SK-N-SH (cell line): ENCODE data around the gene ALB. TPM values are rescaled to one million over a fixed set of nuclear protein-coding genes. Genes with fewer than 3 reads are reported as not detected.

Source experiments
- CTCF ChIA-PET: fragments of 300-600, 350-600 bp; formaldehyde crosslinking; extraction: SDS; loops from one replicate; lab custom pipeline; 2021; lab: Yijun Ruan, JAX
- POLR2A ChIA-PET: fragments of 350-600 bp; sonication (Branson Sonifier 250); formaldehyde crosslinking; extraction: SDS; loops from one replicate; lab custom pipeline; 2020; ENCODE audit warnings: antibody characterized with exemption, inconsistent platforms; lab: Yijun Ruan, JAX
- DNase-seq: peaks from one replicate; pipeline ENCODE4 v3.0.0; 2012
- H2AFZ ChIP-seq: fragments of 200-600 bp; sonication (generic); 2 replicates; pipeline ENCODE4 v1.8.1; 2016; ENCODE audit warnings: antibody characterized with exemption, mild to moderate bottlenecking, low read depth
- H3F3A ChIP-seq: fragments of 200-600 bp; sonication (generic); replicated peaks from 2 replicates; pipeline ENCODE3; 2016; ENCODE audit warnings: antibody characterized with exemption, mild to moderate bottlenecking; ENCODE audit not compliant: insufficient read depth
- H3K27ac ChIP-seq, 2 experiments: fragments of 200-500 bp in 1 of 2; fragments of 200-600 bp in 1 of 2; sonication (Bioruptor generic) in 1 of 2; sonication (generic), shearing (Covaris generic) in 1 of 2; 2 replicates each; pipeline versions ENCODE4 v1.5.1 to v1.6.1; 2014 to 2016; ENCODE audit warnings: low read depth in 2 of 2, inconsistent platforms in 1 of 2, low read length in 1 of 2, mild to moderate bottlenecking in 1 of 2, mixed read lengths in 1 of 2
- H3K27me3 ChIP-seq: fragments of 200-600 bp; sonication (generic), shearing (Covaris generic); 2 replicates; pipeline ENCODE4 v1.6.1; 2016; ENCODE audit warnings: mixed run types; ENCODE audit not compliant: insufficient read depth
- H3K36me3 ChIP-seq, 2 experiments: fragments of 200-500 bp in 1 of 2; fragments of 200-600 bp in 1 of 2; sonication (Bioruptor generic) in 1 of 2; sonication (generic) in 1 of 2; replicated peaks in 1 of 2; 2 replicates each; pipeline versions ENCODE3 to v1.5.1; 2014 to 2016; ENCODE audit warnings: low read length in 1 of 2, mild to moderate bottlenecking in 1 of 2; ENCODE audit not compliant: insufficient read depth in 2 of 2, control insufficient read depth in 1 of 2
- H3K4me1 ChIP-seq, 2 experiments: fragments of 200-500 bp in 1 of 2; fragments of 200-600 bp in 1 of 2; sonication (Bioruptor generic) in 1 of 2; sonication (generic), shearing (Covaris generic) in 1 of 2; 2 replicates each; pipeline versions ENCODE4 v1.5.1 to v1.6.1; 2014 to 2016; ENCODE audit warnings: low read depth in 1 of 2, low read length in 1 of 2, mixed run types in 1 of 2; ENCODE audit not compliant: insufficient read depth in 2 of 2, control insufficient read depth in 1 of 2
- H3K4me2 ChIP-seq: fragments of 200-600 bp; sonication (generic), shearing (Covaris generic); 2 replicates; pipeline ENCODE4 v1.6.1; 2017; ENCODE audit warnings: mixed run types
- H3K4me3 ChIP-seq, 2 experiments: fragments of 200-500 bp in 1 of 2; fragments of 200-600 bp in 1 of 2; sonication (Bioruptor generic) in 1 of 2; sonication (generic), shearing (Covaris generic) in 1 of 2; 2 replicates each; pipeline versions ENCODE4 v1.5.1 to v1.8.1; 2014 to 2016; ENCODE audit warnings: low read depth in 2 of 2, inconsistent platforms in 1 of 2, low read length in 1 of 2, mild to moderate bottlenecking in 1 of 2, mixed read lengths in 1 of 2, moderate library complexity in 1 of 2
- H3K79me2 ChIP-seq: fragments of 200-600 bp; sonication (generic); 2 replicates; pipeline ENCODE4 v1.8.1; 2017; ENCODE audit warnings: mild to moderate bottlenecking; ENCODE audit not compliant: insufficient read depth
- H3K9ac ChIP-seq: fragments of 200-600 bp; sonication (generic); 2 replicates; pipeline ENCODE4 v1.6.1; 2017; ENCODE audit warnings: mixed run types
- H3K9me2 ChIP-seq: fragments of 200-600 bp; sonication (generic); 2 replicates; pipeline ENCODE4 v1.6.1; 2017; ENCODE audit warnings: mixed run types
- H3K9me3 ChIP-seq: fragments of 200-600 bp; sonication (generic); 2 replicates; pipeline ENCODE4 v1.6.1; 2017; ENCODE audit warnings: mixed run types, mild to moderate bottlenecking, moderate library complexity
- H4K20me1 ChIP-seq: fragments of 200-600 bp; sonication (generic); 2 replicates; pipeline ENCODE4 v1.6.1; 2017; ENCODE audit warnings: mild to moderate bottlenecking, mixed run types; ENCODE audit not compliant: insufficient read depth
- ELF1 ChIP-seq: IDR thresholded peaks from 2 replicates; pipeline ENCODE4 v1.4.0; 2012
- EZH2phosphoT487 ChIP-seq: fragments of 200-600 bp; sonication (generic); IDR thresholded peaks from 2 replicates; pipeline ENCODE4 v1.6.1; 2017; ENCODE audit warnings: low read depth, mixed run types, mild to moderate bottlenecking, antibody characterized with exemption, moderate library complexity, borderline replicate concordance
- FOSL2 ChIP-seq: IDR thresholded peaks from 2 replicates; pipeline ENCODE4 v1.4.0; 2012; ENCODE audit warnings: low read depth, mild to moderate bottlenecking, moderate library complexity, borderline replicate concordance
- FOXM1 ChIP-seq: IDR thresholded peaks from 2 replicates; pipeline ENCODE4 v1.4.0; 2012; ENCODE audit warnings: low read depth, mild to moderate bottlenecking
- GABPA ChIP-seq: IDR thresholded peaks from 2 replicates; pipeline ENCODE4 v1.4.0; 2012; ENCODE audit warnings: low read depth, mild to moderate bottlenecking
- MXI1 ChIP-seq: IDR thresholded peaks from 2 replicates; pipeline ENCODE4 v1.6.1; 2012; ENCODE audit warnings: mild to moderate bottlenecking, low read depth, low read length, improper control_type of control experiment
- POLR2AphosphoS5 ChIP-seq: IDR thresholded peaks from 2 replicates; pipeline ENCODE4 v1.6.1; 2012; ENCODE audit warnings: low read depth, low read length
- REST ChIP-seq: IDR thresholded peaks from 2 replicates; pipeline ENCODE4 v1.6.1; 2012; ENCODE audit warnings: mild to moderate bottlenecking, low read depth, low read length, moderate library complexity
- TCF12 ChIP-seq: IDR thresholded peaks from 2 replicates; pipeline ENCODE4 v1.4.0; 2012
- YY1 ChIP-seq: IDR thresholded peaks from 2 replicates; pipeline ENCODE4 v1.4.0; 2012; ENCODE audit warnings: low read depth, mild to moderate bottlenecking
- ZBTB33 ChIP-seq: IDR thresholded peaks from 2 replicates; pipeline ENCODE4 v1.4.0; 2012; ENCODE audit warnings: low read depth, borderline replicate concordance
- WGBS: methylation state at CpG from one replicate; pipeline ENCODE4 v1.1.6; 2017; ENCODE audit warnings: low lambda C conversion rate; 5-methylcytosine and 5-hydroxymethylcytosine counted together
- polyA plus RNA-seq, 3 experiments: library from polyadenylated mRNA; depleted of rRNA; stranded (reverse); fragments of >200 nt; gene quantifications; 2 replicates each; pipeline ENCODE4 v1.2.3, GENCODE V29; 2012
- TF ChIP-seq, protein P1 (sequence below): fragments of 150-350 bp; IDR thresholded peaks from 2 replicates; pipeline ENCODE4 v1.6.1; 2017; ENCODE audit warnings: antibody characterized with exemption, low read length, low read depth, borderline replicate concordance
- TF ChIP-seq, protein P2 (sequence below): IDR thresholded peaks from 2 replicates; pipeline ENCODE4 v1.4.0; 2012; ENCODE audit warnings: low read depth
- TF ChIP-seq, protein P3 (sequence below): fragments of 150-350 bp; IDR thresholded peaks from 2 replicates; pipeline ENCODE4 v1.6.1; 2016; ENCODE audit warnings: mild to moderate bottlenecking, low read depth, low read length
- TF ChIP-seq, protein P4 (sequence below): IDR thresholded peaks from 2 replicates; pipeline ENCODE4 v1.4.0; 2012; ENCODE audit warnings: low read depth, borderline replicate concordance

ALB gene
- polyA plus RNA-seq, 1 of the 3 experiments (the other 2 are of a cell fraction) = not detected

GRCh38 chr4:73438582-73439215 lies 34.6 kb downstream of the ALB start:
- Histone ChIP-seq H4K20me1 (no peaks in the 10 kb centered on the region), H3K4me3 (no peak overlapping the region), H3K36me3 (no peaks in the 10 kb centered on the region), H3F3A (no peaks in the 10 kb centered on the region), H3K4me1 (no peaks in the 10 kb centered on the region), H2AFZ (no peak overlapping the region), H3K4me2 (no peak overlapping the region), H3K79me2 (no peaks in the 10 kb centered on the region), H3K9me3 (no peaks in the 10 kb centered on the region), H3K27ac (no peak overlapping the region), H3K9ac (no peak overlapping the region), H3K9me2 (no peaks in the 10 kb centered on the region), H3K27me3 (peaks cover 15% of the 10 kb centered on the region; the same call in 1 of the 2 replicates)
- DNase-seq = no peak
- POLR2A ChIA-PET = no interaction called here
- TF ChIP-seq, protein P1, sequence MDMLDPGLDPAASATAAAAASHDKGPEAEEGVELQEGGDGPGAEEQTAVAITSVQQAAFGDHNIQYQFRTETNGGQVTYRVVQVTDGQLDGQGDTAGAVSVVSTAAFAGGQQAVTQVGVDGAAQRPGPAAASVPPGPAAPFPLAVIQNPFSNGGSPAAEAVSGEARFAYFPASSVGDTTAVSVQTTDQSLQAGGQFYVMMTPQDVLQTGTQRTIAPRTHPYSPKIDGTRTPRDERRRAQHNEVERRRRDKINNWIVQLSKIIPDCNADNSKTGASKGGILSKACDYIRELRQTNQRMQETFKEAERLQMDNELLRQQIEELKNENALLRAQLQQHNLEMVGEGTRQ = no peak
- TF ChIP-seq POLR2AphosphoS5 = no peak
- TF ChIP-seq TCF12 = no peak
- TF ChIP-seq ELF1 = no peak
- TF ChIP-seq, protein P2, sequence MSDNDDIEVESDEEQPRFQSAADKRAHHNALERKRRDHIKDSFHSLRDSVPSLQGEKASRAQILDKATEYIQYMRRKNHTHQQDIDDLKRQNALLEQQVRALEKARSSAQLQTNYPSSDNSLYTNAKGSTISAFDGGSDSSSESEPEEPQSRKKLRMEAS = no peak
- TF ChIP-seq YY1 = no peak
- TF ChIP-seq, protein P3, sequence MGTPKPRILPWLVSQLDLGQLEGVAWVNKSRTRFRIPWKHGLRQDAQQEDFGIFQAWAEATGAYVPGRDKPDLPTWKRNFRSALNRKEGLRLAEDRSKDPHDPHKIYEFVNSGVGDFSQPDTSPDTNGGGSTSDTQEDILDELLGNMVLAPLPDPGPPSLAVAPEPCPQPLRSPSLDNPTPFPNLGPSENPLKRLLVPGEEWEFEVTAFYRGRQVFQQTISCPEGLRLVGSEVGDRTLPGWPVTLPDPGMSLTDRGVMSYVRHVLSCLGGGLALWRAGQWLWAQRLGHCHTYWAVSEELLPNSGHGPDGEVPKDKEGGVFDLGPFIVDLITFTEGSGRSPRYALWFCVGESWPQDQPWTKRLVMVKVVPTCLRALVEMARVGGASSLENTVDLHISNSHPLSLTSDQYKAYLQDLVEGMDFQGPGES = no peak
- CTCF ChIA-PET = interaction anchor here (1.0 to 1.8 kb wide), 3 partner anchors 8 to 98 kb away, joined by 3 to 9 read pairs (median 4); no protein-coding TSS in a partner anchor
- 4% methylated on average over 2 of the region's 2 CpGs for WGBS

DNA sequence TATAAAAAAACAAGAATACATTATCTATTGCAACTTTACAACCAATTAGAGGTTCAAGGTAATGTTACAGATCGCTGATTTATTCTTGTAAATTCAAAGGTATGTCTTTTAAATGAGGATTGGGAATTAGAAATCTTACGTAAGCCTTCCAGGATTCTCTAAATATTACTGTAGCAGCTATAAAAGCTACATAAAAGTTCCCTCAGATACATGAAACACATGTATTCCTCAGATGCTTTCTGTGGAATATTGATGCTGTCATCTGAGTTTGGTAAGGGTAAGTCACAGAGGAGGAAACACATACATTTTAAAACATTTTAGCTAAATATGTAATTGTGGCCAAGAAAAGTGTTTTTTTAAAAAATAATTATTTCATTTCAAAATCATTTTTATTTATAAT lies 35.4 kb downstream of the ALB start:
- 3% methylated on average over 2 of the region's 2 CpGs for WGBS
- Histone ChIP-seq H3K4me1 (no peaks in the 10 kb centered on the region), H3K79me2 (no peaks in the 10 kb centered on the region), H3K36me3 (no peaks in the 10 kb centered on the region), H3K27ac (no peak overlapping the region), H3K9me3 (no peaks in the 10 kb centered on the region), H3K4me3 (no peak overlapping the region), H4K20me1 (no peaks in the 10 kb centered on the region), H3F3A (no peaks in the 10 kb centered on the region), H3K4me2 (no peak overlapping the region), H2AFZ (no peak overlapping the region), H3K9me2 (no peaks in the 10 kb centered on the region), H3K27me3 (peaks cover 15% of the 10 kb centered on the region; the same call in 1 of the 2 replicates), H3K9ac (no peak overlapping the region)
- CTCF ChIA-PET = no interaction called here
- POLR2A ChIA-PET = no interaction called here
- DNase-seq = no peak
- TF ChIP-seq GABPA = no peak
- no peak for TF ChIP-seq REST
- no peak for TF ChIP-seq MXI1
- no peak for TF ChIP-seq FOSL2
- TF ChIP-seq, protein P3 = no peak
- TF ChIP-seq, protein P4, sequence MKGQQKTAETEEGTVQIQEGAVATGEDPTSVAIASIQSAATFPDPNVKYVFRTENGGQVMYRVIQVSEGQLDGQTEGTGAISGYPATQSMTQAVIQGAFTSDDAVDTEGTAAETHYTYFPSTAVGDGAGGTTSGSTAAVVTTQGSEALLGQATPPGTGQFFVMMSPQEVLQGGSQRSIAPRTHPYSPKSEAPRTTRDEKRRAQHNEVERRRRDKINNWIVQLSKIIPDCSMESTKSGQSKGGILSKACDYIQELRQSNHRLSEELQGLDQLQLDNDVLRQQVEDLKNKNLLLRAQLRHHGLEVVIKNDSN = no peak
- no peak for TF ChIP-seq FOXM1
- TF ChIP-seq POLR2AphosphoS5 = no peak
- no peak for TF ChIP-seq EZH2phosphoT487
- TF ChIP-seq, protein P2 = no peak
- no peak for TF ChIP-seq ZBTB33
